ENCODE measurements around the gene ZNF705A. TPM values are rescaled to one million over a fixed set of nuclear protein-coding genes. Genes with fewer than 3 reads are reported as not detected.
"Not testable (repeated sequence)": the region's sequence is repeated elsewhere in the genome, so short reads cannot be mapped to it uniquely, and the experiment has no call there.

Gene ZNF705A
- total RNA-seq, 5 donors from 2014 or later (not counting 1 experiment from before 2014, with no cell fraction given), result not detected

- peaks cover 5 to 14% of the 10 kb centered on the region in 2 donors for H3K27me3 Mint-ChIP-seq
- Histone ChIP-seq H3K4me3 (ENCODE audit: control insufficient read depth in 1 of 2, extremely low read depth in 1 of 2, low read length in 1 of 2) (no peak overlapping the region), H3K4me1 (ENCODE audit: control insufficient read depth in 1 of 2, extremely low read depth in 1 of 2, insufficient read depth in 2 of 2, low read length in 2 of 2) (peaks cover 7 to 28% of the 10 kb centered on the region in 2 experiments), H3K27ac (ENCODE audit: low read length) (no peak overlapping the region), H3K36me3 (ENCODE audit: control insufficient read depth in 2 of 2, extremely low read depth in 1 of 2, insufficient read depth in 1 of 2, low read length in 1 of 2) (no peaks in the 10 kb centered on the region), H3K9me3 (no peaks in the 10 kb centered on the region), H3K27me3 (replicated peaks in 1 of 2; ENCODE audit: control insufficient read depth in 2 of 2, extremely low read depth in 1 of 2, insufficient read depth in 2 of 2, low read length in 1 of 2) (peaks cover 0 to 4% of the 10 kb centered on the region in 2 experiments)
- DNase-seq (peak in 4 of 35 experiments; percentile 3 to 31 (median 13)), ATAC-seq (replicated peaks in 1 of 4) (peak; percentile 50 to 98 (median 64))
- peaks cover 24 to 34% (median 30%) of the 10 kb centered on the region in 3 donors for H3K4me1 Mint-ChIP-seq
- H3K27ac Mint-ChIP-seq, result peak overlapping the region in 1 of 2 donors; percentile 1
- POLR2A ChIA-PET, result no interaction called here
- CTCF ChIA-PET, result interaction anchor here in 1 of 2 donors (1.1 to 1.2 kb wide), 2 partner anchors 18 to 45 kb away, joined by 3 to 4 read pairs; no protein-coding TSS in a partner anchor
- H3K36me3 Mint-ChIP-seq, result no peaks in the 10 kb centered on the region
- H3K9me3 Mint-ChIP-seq, result no peaks in the 10 kb centered on the region
- H3K4me3 Mint-ChIP-seq, result peak overlapping the region in 1 of 3 donors; percentile 17
Measured at GRCh38 chr12:8154526-8154925, 2.3 kb upstream of the ZNF705A start.

- no peak overlapping the region for H3K27ac ChIP-seq (ENCODE audit: low read length)
- Mint-ChIP-seq H3K27me3 (peaks cover 7 to 17% of the 10 kb centered on the region in 2 donors), H3K36me3 (no peaks in the 10 kb centered on the region), H3K4me3 (no peak overlapping the region), H3K27ac (no peak overlapping the region), H3K9me3 (no peaks in the 10 kb centered on the region), H3K4me1 (peaks cover 24 to 34% (median 30%) of the 10 kb centered on the region in 3 donors)
- ChIA-PET CTCF (no interaction called here), POLR2A (no interaction called here)
- no CpG with 5 or more reads among the region's 2 CpGs for WGBS (ENCODE audit: insufficient coverage)
- peaks cover 7 to 28% of the 10 kb centered on the region in 2 experiments for H3K4me1 ChIP-seq (ENCODE audit: control insufficient read depth in 1 of 2, extremely low read depth in 1 of 2, insufficient read depth in 2 of 2, low read length in 2 of 2)
- H3K4me3 ChIP-seq (ENCODE audit: control insufficient read depth in 1 of 2, extremely low read depth in 1 of 2, low read length in 1 of 2), result no peak overlapping the region
- ATAC-seq (replicated peaks in 1 of 4), result no peak
- H3K36me3 ChIP-seq (ENCODE audit: control insufficient read depth in 2 of 2, extremely low read depth in 1 of 2, insufficient read depth in 1 of 2, low read length in 1 of 2), result no peaks in the 10 kb centered on the region
- no peak for DNase-seq
- peaks cover 0 to 4% of the 10 kb centered on the region in 2 experiments for H3K27me3 ChIP-seq (replicated peaks in 1 of 2; ENCODE audit: control insufficient read depth in 2 of 2, extremely low read depth in 1 of 2, insufficient read depth in 2 of 2, low read length in 1 of 2)
- H3K9me3 ChIP-seq, result no peaks in the 10 kb centered on the region
Measured at GRCh38 chr12:8156416-8156815, 399 bp upstream of the ZNF705A start.

- no peaks in the 10 kb centered on the region for H3K36me3 Mint-ChIP-seq
- no peaks in the 10 kb centered on the region for H3K36me3 ChIP-seq (ENCODE audit: control insufficient read depth in 2 of 2, extremely low read depth in 1 of 2, insufficient read depth in 1 of 2, low read length in 1 of 2)
- ATAC-seq (replicated peaks in 1 of 4) (no peak), DNase-seq (no peak)
- no peak overlapping the region for H3K27ac ChIP-seq (ENCODE audit: low read length)
- H3K9me3 ChIP-seq, result no peaks in the 10 kb centered on the region
- peaks cover 4 to 9% of the 10 kb centered on the region in 2 donors for H3K27me3 Mint-ChIP-seq
- no peak overlapping the region for H3K4me3 Mint-ChIP-seq
- H3K9me3 Mint-ChIP-seq, result no peaks in the 10 kb centered on the region
- no peak overlapping the region for H3K27ac Mint-ChIP-seq
- ChIA-PET POLR2A (interaction anchor here in 1 of 2 donors (0.6 kb wide), 1 partner anchor 39 kb away, joined by 3 read pairs; no protein-coding TSS in a partner anchor), CTCF (no interaction called here)
- H3K27me3 ChIP-seq (replicated peaks in 1 of 2; ENCODE audit: control insufficient read depth in 2 of 2, extremely low read depth in 1 of 2, insufficient read depth in 2 of 2, low read length in 1 of 2), result peaks cover 0 to 4% of the 10 kb centered on the region in 2 experiments
- H3K4me3 ChIP-seq (ENCODE audit: control insufficient read depth in 1 of 2, extremely low read depth in 1 of 2, low read length in 1 of 2), result no peak overlapping the region
- peaks cover 24 to 31% (median 28%) of the 10 kb centered on the region in 3 donors for H3K4me1 Mint-ChIP-seq
- peaks cover 7 to 28% of the 10 kb centered on the region in 2 experiments for H3K4me1 ChIP-seq (ENCODE audit: control insufficient read depth in 1 of 2, extremely low read depth in 1 of 2, insufficient read depth in 2 of 2, low read length in 2 of 2)
Measured at GRCh38 chr12:8157484-8158198, 826 bp downstream of the ZNF705A start.

- POLR2A ChIA-PET, H3K4me1 Mint-ChIP-seq, CTCF ChIA-PET: not testable (repeated sequence)
Measured at GRCh38 chr12:8172911-8173310, 16.1 kb downstream of the ZNF705A start.

GRCh38 chr12:8179989-8180585, 23.3 kb downstream of the ZNF705A start:
- Mint-ChIP-seq H3K27ac (peak overlapping the region; percentile 86 to 88), H3K4me3 (peak overlapping the region; percentile 78 to 83 (median 79)), H3K4me1 (peaks cover 14 to 16% (median 16%) of the 10 kb centered on the region in 3 donors)
- H3K9me3 Mint-ChIP-seq; H3K27me3 Mint-ChIP-seq; H3K27me3 ChIP-seq (replicated peaks in 1 of 2; ENCODE audit: control insufficient read depth in 2 of 2, extremely low read depth in 1 of 2, insufficient read depth in 2 of 2, low read length in 1 of 2); H3K36me3 Mint-ChIP-seq; H3K9me3 ChIP-seq; H3K36me3 ChIP-seq (ENCODE audit: control insufficient read depth in 2 of 2, extremely low read depth in 1 of 2, insufficient read depth in 1 of 2, low read length in 1 of 2); H3K4me1 ChIP-seq (ENCODE audit: control insufficient read depth in 1 of 2, extremely low read depth in 1 of 2, insufficient read depth in 2 of 2, low read length in 2 of 2); POLR2A ChIA-PET: not testable (repeated sequence)
- DNase-seq (peak; percentile 42 to 80 (median 70)), ATAC-seq (replicated peaks in 1 of 4) (peak; percentile 83 to 99 (median 94))
- Histone ChIP-seq H3K4me3 (ENCODE audit: control insufficient read depth in 1 of 2, extremely low read depth in 1 of 2, low read length in 1 of 2) (peak overlapping the region; percentile 23 to 67), H3K27ac (ENCODE audit: low read length) (peak overlapping the region; percentile 75)
- WGBS (ENCODE audit: insufficient coverage), result 0% methylated on average over 29 of the region's 43 CpGs
- CTCF ChIA-PET, result interaction anchor here (0.7 to 1.4 kb wide), 2 partner anchors 71 to 780 kb away, joined by 3 to 9 read pairs; no protein-coding TSS in a partner anchor

More at GRCh38 chr12:8172911-8173310, 16.1 kb downstream of the ZNF705A start:
- not testable (repeated sequence) for H3K9me3 Mint-ChIP-seq; H3K27ac ChIP-seq (ENCODE audit: low read length); H3K27me3 ChIP-seq (replicated peaks in 1 of 2; ENCODE audit: control insufficient read depth in 2 of 2, extremely low read depth in 1 of 2, insufficient read depth in 2 of 2, low read length in 1 of 2); H3K9me3 ChIP-seq; H3K4me3 ChIP-seq (ENCODE audit: control insufficient read depth in 1 of 2, extremely low read depth in 1 of 2, low read length in 1 of 2); H3K4me3 Mint-ChIP-seq; H3K27ac Mint-ChIP-seq; H3K36me3 Mint-ChIP-seq; ATAC-seq (replicated peaks in 1 of 4); H3K27me3 Mint-ChIP-seq; H3K4me1 ChIP-seq (ENCODE audit: control insufficient read depth in 1 of 2, extremely low read depth in 1 of 2, insufficient read depth in 2 of 2, low read length in 2 of 2); H3K36me3 ChIP-seq (ENCODE audit: control insufficient read depth in 2 of 2, extremely low read depth in 1 of 2, insufficient read depth in 1 of 2, low read length in 1 of 2); DNase-seq
- WGBS (ENCODE audit: insufficient coverage), result no CpG with 5 or more reads among the region's 2 CpGs

GRCh38 chr12:8181271-8181670, 24.5 kb downstream of the ZNF705A start:
- H3K36me3 Mint-ChIP-seq; H3K9me3 ChIP-seq; ATAC-seq (replicated peaks in 1 of 4); H3K9me3 Mint-ChIP-seq; H3K36me3 ChIP-seq (ENCODE audit: control insufficient read depth in 2 of 2, extremely low read depth in 1 of 2, insufficient read depth in 1 of 2, low read length in 1 of 2); DNase-seq; H3K27ac ChIP-seq (ENCODE audit: low read length); H3K27ac Mint-ChIP-seq; H3K27me3 Mint-ChIP-seq; H3K4me3 ChIP-seq (ENCODE audit: control insufficient read depth in 1 of 2, extremely low read depth in 1 of 2, low read length in 1 of 2); H3K4me1 ChIP-seq (ENCODE audit: control insufficient read depth in 1 of 2, extremely low read depth in 1 of 2, insufficient read depth in 2 of 2, low read length in 2 of 2); POLR2A ChIA-PET; H3K27me3 ChIP-seq (replicated peaks in 1 of 2; ENCODE audit: control insufficient read depth in 2 of 2, extremely low read depth in 1 of 2, insufficient read depth in 2 of 2, low read length in 1 of 2): not testable (repeated sequence)
- CTCF ChIA-PET, result interaction anchor here in 1 of 2 donors (1.4 kb wide), 1 partner anchor 72 kb away, joined by 9 read pairs; no protein-coding TSS in a partner anchor
- Mint-ChIP-seq H3K4me1 (peaks cover 14 to 16% (median 16%) of the 10 kb centered on the region in 3 donors), H3K4me3 (peak overlapping the region; percentile 68 to 79 (median 69))

All from T-cell (primary cell).